Heart left ventricle (tissue), 16 donors: Measurements from ENCODE around the gene HDAC4. TPM values are rescaled to one million over a fixed set of nuclear protein-coding genes. Genes with fewer than 3 reads are reported as not detected.

Experiments
- ATAC-seq, 4 donors: fragments of 200-7000 bp; cut with Tn5 transposase; one replicate each; pipeline ENCODE4 v1.9.1; 2020 to 2022; ENCODE audit warnings: moderate library complexity in 4 of 4, mild to moderate bottlenecking in 3 of 4, moderate number of reproducible peaks in 1 of 4
- DNase-seq, 5 donors: peaks; one replicate each; pipeline ENCODE4 v3.0.0-alpha.2; 2020
- H3K27ac ChIP-seq, 12 donors: fragments of 200-600 bp; sonication (generic) in 4 of 12; one replicate each; pipeline versions ENCODE4 v1.5.0 to v1.8.0; 2016 to 2022; ENCODE audit warnings: mild to moderate bottlenecking in 2 of 12
- H3K27me3 ChIP-seq, 9 donors: fragments of 200-600 bp; sonication (generic) in 2 of 9; one replicate each; pipeline versions ENCODE4 v1.5.1 to v1.8.0; 2016 to 2022; ENCODE audit warnings: mild to moderate bottlenecking in 3 of 9
- H3K36me3 ChIP-seq, 9 donors: fragments of 200-600 bp; sonication (generic) in 2 of 9; one replicate each; pipeline versions ENCODE4 v1.5.0 to v1.8.0; 2018 to 2022; ENCODE audit warnings: mild to moderate bottlenecking in 2 of 9
- H3K4me1 ChIP-seq, 12 donors: fragments of 200-600 bp; sonication (generic) in 4 of 12; one replicate each; pipeline versions ENCODE4 v1.5.0 to v1.8.0; 2016 to 2022; ENCODE audit warnings: mild to moderate bottlenecking in 3 of 12
- H3K4me3 ChIP-seq, 12 donors: fragments of 200-600 bp; sonication (generic) in 4 of 12; one replicate each; pipeline versions ENCODE4 v1.5.0 to v1.8.0; 2017 to 2022; ENCODE audit warnings: mild to moderate bottlenecking in 9 of 12, moderate library complexity in 4 of 12
- H3K9me3 ChIP-seq, 12 donors: fragments of 200-600 bp; sonication (generic) in 4 of 12; one replicate each; pipeline versions ENCODE4 v1.5.0 to v1.8.0; 2016 to 2022; ENCODE audit warnings: mild to moderate bottlenecking in 1 of 12
- POLR2A ChIP-seq, 2 donors: fragments of 450-650 bp; IDR thresholded peaks; one replicate each; pipeline ENCODE4 v1.6.1; 2017; ENCODE audit warnings: antibody characterized with exemption in 2 of 2, mild to moderate bottlenecking in 2 of 2, moderate library complexity in 2 of 2
- WGBS, 4 donors: extraction: QIAGEN DNeasy Blood & Tissue Kit in 2 of 4; methylation state at CpG; one replicate each; pipeline versions ENCODE4 v1.1.5 to v1.1.7; 2013 to 2018; 5-methylcytosine and 5-hydroxymethylcytosine counted together
- intact Hi-C, 10 donors: fragments of 100-400 bp; cut with DNase I; formaldehyde crosslinking; loops; one replicate each; pipeline versions ENCODE4 v1.11.1 to v1.14.2; 2022
- polyA plus RNA-seq, 2 donors: library from polyadenylated mRNA; stranded (reverse); fragments of 200-250 nt; gene quantifications; one replicate each; pipeline ENCODE4 v1.2.3, GENCODE V29; 2013
- total RNA-seq, 9 donors: library from RNA; depleted of rRNA in 2 of 9; stranded (reverse); fragments of >200 nt in 2 of 9; fragmentation: NEBNext Ultra II Directional in 3 of 9; extraction: Animal tissue kit (Norgen Biotek cat#: 25700) in 3 of 9; gene quantifications; one replicate each; pipeline versions ENCODE4 v1.1.0 to v1.2.4, GENCODE V29; 2016 to 2023
- TF ChIP-seq, protein P1 (sequence below), 12 donors: fragments of 200-600 bp; sonication (generic) in 4 of 12; IDR thresholded peaks; one replicate each; pipeline versions ENCODE4 v1.5.0 to v1.8.0; 2018 to 2022; ENCODE audit warnings: antibody characterized with exemption in 12 of 12, mild to moderate bottlenecking in 5 of 12
- donor health status: ischemic (EF 13 %, LVEDD 7.1; RV severe dilation, severe dysfunction).
- donor health status: healthy with polysubstance abuse.
- donor health status: DM: no; HTN: yes; CAD: no.
- donor health status: DM: no; HTN: no; CAD: no.
- donor health status: ischemic (EF 25% LVEDD 6.9; RV normal size, moderate dysfunction).
- donor health status: ischemic (EF 25% LVEDD 5.7; RV mildly dilated, moderate dysfunction).
- donor health status: healthy.
- donor health status: DM: yes; HTN: yes; CAD: no.
- donor health status: ischemic (EF 35%, LVEDD 5.7; RV mildly dilated, moderate dysfunction).
- donor health status: nonischemic (EF 11% LVEDD 7.7; RV severe dilation, severe dysfunction).
- donor health status: DM: yes; HTN: yes; CAD: no.
- donor health status: PGD.
- donor health status: ischemic (EF 29% LVEDD 5.4; RV normal size, mild dysfunction).
- donor health status: nonischemic (EF 23%, LVEDD 6.1; RV moderate dilation, normal function).

Gene HDAC4
- total and polyA plus RNA-seq, 11 donors = 13.9 to 37.6 (median 27.5) TPM

- ATAC-seq (peak in 2 of 4 donors; percentile 16 to 26), DNase-seq (peak in 2 of 5 donors; percentile 6 to 18)
- intact Hi-C loops = loop anchor here in 1 of 10 donors (5.0 kb wide), 1 partner anchor 87 kb away; no protein-coding TSS in a partner anchor
- 89 to 94% (median 93%) methylated on average over 14 of the region's 14 CpGs for WGBS, 4 donors
- H3K4me3 ChIP-seq = no peak overlapping the region
- H3K9me3 ChIP-seq = peaks cover 0 to 8% (median 0%) of the 10 kb centered on the region in 12 donors
- no peaks in the 10 kb centered on the region for H3K36me3 ChIP-seq
- H3K27me3 ChIP-seq = no peaks in the 10 kb centered on the region
- no peak for TF ChIP-seq POLR2A (IDR thresholded peaks at IDR 0.05)
- TF ChIP-seq, protein P1, sequence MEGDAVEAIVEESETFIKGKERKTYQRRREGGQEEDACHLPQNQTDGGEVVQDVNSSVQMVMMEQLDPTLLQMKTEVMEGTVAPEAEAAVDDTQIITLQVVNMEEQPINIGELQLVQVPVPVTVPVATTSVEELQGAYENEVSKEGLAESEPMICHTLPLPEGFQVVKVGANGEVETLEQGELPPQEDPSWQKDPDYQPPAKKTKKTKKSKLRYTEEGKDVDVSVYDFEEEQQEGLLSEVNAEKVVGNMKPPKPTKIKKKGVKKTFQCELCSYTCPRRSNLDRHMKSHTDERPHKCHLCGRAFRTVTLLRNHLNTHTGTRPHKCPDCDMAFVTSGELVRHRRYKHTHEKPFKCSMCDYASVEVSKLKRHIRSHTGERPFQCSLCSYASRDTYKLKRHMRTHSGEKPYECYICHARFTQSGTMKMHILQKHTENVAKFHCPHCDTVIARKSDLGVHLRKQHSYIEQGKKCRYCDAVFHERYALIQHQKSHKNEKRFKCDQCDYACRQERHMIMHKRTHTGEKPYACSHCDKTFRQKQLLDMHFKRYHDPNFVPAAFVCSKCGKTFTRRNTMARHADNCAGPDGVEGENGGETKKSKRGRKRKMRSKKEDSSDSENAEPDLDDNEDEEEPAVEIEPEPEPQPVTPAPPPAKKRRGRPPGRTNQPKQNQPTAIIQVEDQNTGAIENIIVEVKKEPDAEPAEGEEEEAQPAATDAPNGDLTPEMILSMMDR (IDR thresholded peaks at IDR 0.05) = no peak
- H3K4me1 ChIP-seq = peaks cover 6 to 82% (median 56%) of the 10 kb centered on the region in 12 donors
- H3K27ac ChIP-seq = peak overlapping the region in 9 of 12 donors; percentile 78 to 91 (median 87)
Observed at GRCh38 chr2:239310401-239311061, 90.3 kb downstream of the HDAC4 start.

GRCh38 chr2:239309398-239310245 is 91.2 kb downstream of the HDAC4 start:
- ATAC-seq = peak in 1 of 4 donors; percentile 6
- Histone ChIP-seq H3K9me3 (peaks cover 0 to 5% (median 0%) of the 10 kb centered on the region in 12 donors), H3K4me3 (peak overlapping the region in 11 of 12 donors; percentile 10 to 63 (median 52)), H3K27ac (peak overlapping the region; percentile 78 to 91 (median 85)), H3K36me3 (no peaks in the 10 kb centered on the region), H3K27me3 (no peaks in the 10 kb centered on the region), H3K4me1 (peaks cover 6 to 90% (median 64%) of the 10 kb centered on the region in 12 donors)
- DNase-seq = peak in 1 of 5 donors; percentile 20
- intact Hi-C loops = loop anchor here in 3 of 10 donors (5.0 kb wide), 4 partner anchors 57 to 88 kb away; no protein-coding TSS in a partner anchor
- no peak for TF ChIP-seq POLR2A (IDR thresholded peaks at IDR 0.05)
- TF ChIP-seq, protein P1 (IDR thresholded peaks at IDR 0.05) = peak in 1 of 12 donors; percentile 1
- 44 to 60% (median 51%) methylated on average over 16 to 18 of the region's 18 CpGs for WGBS, 4 donors

- no peaks in the 10 kb centered on the region for H3K9me3 ChIP-seq
- peaks cover 6 to 96% (median 71%) of the 10 kb centered on the region in 12 donors for H3K4me1 ChIP-seq
- no peaks in the 10 kb centered on the region for H3K36me3 ChIP-seq
- DNase-seq = peak in 1 of 5 donors; percentile 61
- WGBS, 4 donors = 11 to 21% (median 15%) methylated on average over 29 to 33 of the region's 33 CpGs
- peak overlapping the region; percentile 10 to 63 (median 51) for H3K4me3 ChIP-seq
- H3K27ac ChIP-seq = peak overlapping the region; percentile 78 to 91 (median 85)
- peak; percentile 19 to 52 (median 30) for ATAC-seq
- intact Hi-C loops = loop anchor here in 3 of 10 donors (5.0 kb wide), 3 partner anchors 57 to 82 kb away; no protein-coding TSS in a partner anchor
- TF ChIP-seq, protein P1 (IDR thresholded peaks at IDR 0.05) = peak in 5 of 12 donors; percentile 0 to 39 (median 16)
- TF ChIP-seq POLR2A (IDR thresholded peaks at IDR 0.05) = no peak
- H3K27me3 ChIP-seq = no peaks in the 10 kb centered on the region
Observed at GRCh38 chr2:239308661-239309397, 92.0 kb downstream of the HDAC4 start.
